GM10266 (cell line): Measurements from ENCODE around the gene ATG2A.
A peak's percentile ranks its signal among the peaks of the same experiment; 100 is the strongest.

Experiments
- DNase-seq: peaks from one replicate; pipeline ENCODE4 v3.0.0; 2012; ENCODE audit errors: extremely low spot score
- CTCF ChIP-seq: IDR thresholded peaks from 2 replicates; pipeline ENCODE4 v1.5.1; 2012; ENCODE audit warnings: mild to moderate bottlenecking, low read depth; ENCODE audit not compliant: control insufficient read depth, insufficient read depth; ENCODE audit errors: missing control alignments

The ATG2A gene

GRCh38 chr11:64891215-64891848 lies 25.7 kb downstream of the ATG2A start:
- TF ChIP-seq CTCF, result no peak
- no peak for DNase-seq

DNA sequence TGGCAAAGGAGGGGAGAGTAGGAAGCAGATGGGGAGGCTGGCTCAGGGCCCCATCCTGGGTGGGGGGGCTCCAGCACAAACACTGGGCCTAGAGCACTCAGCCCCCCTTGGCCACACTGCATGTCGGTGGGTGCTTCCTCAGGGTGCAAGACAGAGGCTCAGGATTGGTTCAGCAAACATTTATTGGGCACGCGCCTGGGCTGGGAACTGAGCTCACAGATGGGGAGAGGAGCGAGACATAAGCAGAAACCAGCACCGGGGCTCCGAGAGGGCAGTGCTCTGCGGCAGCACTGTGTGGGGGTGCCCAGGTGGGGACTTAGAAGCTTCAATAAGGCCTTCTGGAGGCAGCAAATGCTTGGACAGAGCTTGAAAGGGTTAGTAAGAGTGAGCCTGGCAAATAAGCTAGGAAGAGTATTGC lies 26.5 kb downstream of the ATG2A start:
- no peak for TF ChIP-seq CTCF

DNA sequence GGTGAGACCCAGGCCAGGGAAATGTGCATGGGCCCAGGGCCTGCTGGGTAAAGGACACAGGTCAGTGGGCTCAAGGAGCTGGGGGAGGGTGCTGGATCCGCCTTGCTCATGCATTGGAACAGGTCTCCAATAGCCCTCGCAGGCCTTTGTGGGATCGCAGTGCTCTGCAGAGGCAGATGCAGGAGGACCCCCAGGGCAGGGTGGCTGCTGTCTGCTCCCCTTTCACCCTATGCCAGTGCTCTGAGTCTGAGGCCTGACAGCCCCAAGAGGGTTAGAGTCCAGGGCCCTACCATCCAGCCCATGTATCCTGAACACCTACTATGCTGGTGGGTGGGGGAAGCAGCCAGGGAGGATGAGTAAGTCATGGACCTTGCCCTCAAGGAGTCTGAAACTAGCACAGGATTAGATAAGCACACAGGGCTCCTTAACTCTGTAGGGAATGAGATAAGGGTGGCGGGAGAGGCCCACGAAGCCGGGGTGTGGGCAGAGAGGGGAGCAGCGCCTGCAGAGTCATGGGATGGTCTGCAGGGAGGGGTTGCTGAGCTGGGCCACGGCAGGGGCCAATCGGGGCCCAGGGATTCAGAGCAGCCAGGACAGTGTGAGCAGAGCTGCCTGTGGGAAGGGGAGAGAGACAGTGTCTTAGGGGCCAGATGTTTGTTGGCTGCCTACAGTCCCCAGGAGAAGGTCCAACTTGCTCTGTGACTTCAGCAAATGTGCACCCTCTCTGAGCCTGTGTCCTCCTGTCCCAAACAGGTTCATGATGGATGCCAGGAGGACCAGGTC lies 28.1 kb downstream of the ATG2A start:
- no peak for DNase-seq
- no peak for TF ChIP-seq CTCF

More for the DNA sequence above, 26.5 kb downstream of the ATG2A start:
- DNase-seq, result no peak

GRCh38 chr11:64888406-64888728 lies 28.6 kb downstream of the ATG2A start:
- no peak for TF ChIP-seq CTCF
- no peak for DNase-seq

DNA sequence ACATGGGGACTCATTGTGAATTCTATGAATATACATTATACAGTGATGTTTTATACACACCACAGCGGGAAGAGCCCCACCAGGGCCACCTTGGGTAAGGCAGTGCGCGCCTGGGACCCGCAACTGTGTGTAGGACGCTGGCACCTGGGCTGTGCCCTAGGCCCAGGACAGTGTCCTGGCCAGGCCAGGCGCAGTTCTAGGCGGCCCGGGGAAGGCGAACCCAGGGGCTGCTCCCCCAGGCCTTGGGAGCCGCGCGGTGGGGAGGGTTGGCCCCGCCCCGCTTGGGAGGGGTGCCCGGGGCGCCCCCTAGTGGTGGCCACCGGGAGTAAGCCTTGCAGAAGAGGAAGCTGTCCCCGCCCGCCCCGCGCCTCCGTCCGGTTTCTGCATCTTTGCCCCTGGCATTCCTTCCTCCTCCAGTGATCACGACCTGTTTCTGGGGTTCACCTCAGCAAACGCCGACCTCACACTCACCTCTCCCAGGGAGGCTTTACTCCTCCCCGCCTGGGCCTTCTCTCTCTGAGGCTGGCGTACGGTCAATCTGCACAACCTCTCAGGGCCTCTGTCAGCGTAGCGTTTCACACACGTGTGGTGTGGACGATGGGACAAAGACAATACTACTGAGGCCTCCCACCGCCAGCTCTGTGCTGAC lies 29.1 kb downstream of the ATG2A start:
- TF ChIP-seq CTCF, result peak; percentile 94
- peak; percentile 91 for DNase-seq

- no peak for DNase-seq
- TF ChIP-seq CTCF, result no peak
Measured at GRCh38 chr11:64887234-64887756, 29.7 kb downstream of the ATG2A start.
